Keratinocyte (primary cell): Measurements from ENCODE around the gene STK4. TPM values are rescaled to one million over a fixed set of nuclear protein-coding genes. Genes with fewer than 3 reads are reported as not detected.

Experiments
- DNase-seq: peaks from one replicate; pipeline ENCODE4 v3.0.0-alpha.2; 2011; ENCODE audit warnings: low read depth, missing footprints, low spot score
- FAIRE-seq: peaks from 2 replicates; lab custom pipeline; 2011; peaks lifted over from hg19 to GRCh38; lab: Jason Lieb, UNC
- H2AFZ ChIP-seq: 2 replicates; pipeline ENCODE4 v1.6.0; 2012; ENCODE audit warnings: low read length, control low read depth, inconsistent platforms; ENCODE audit not compliant: control insufficient read depth
- H3K27ac ChIP-seq: 2 replicates; pipeline ENCODE4 v1.5.1; 2011; ENCODE audit warnings: low read length; ENCODE audit not compliant: control insufficient read depth, insufficient read depth
- H3K27me3 ChIP-seq: 3 replicates; pipeline ENCODE4 v1.6.0; 2011; ENCODE audit warnings: low read length; ENCODE audit not compliant: control insufficient read depth, insufficient read depth; ENCODE audit errors: extremely low read depth
- H3K36me3 ChIP-seq, 2 experiments: 2 replicates in 1 of 2; 3 replicates in 1 of 2; pipeline ENCODE4 v1.5.1; 2011; ENCODE audit warnings: low read length in 2 of 2, mild to moderate bottlenecking in 1 of 2; ENCODE audit not compliant: control insufficient read depth in 2 of 2, insufficient read depth in 2 of 2; ENCODE audit errors: extremely low read depth in 1 of 2
- H3K4me1 ChIP-seq: 3 replicates; pipeline ENCODE4 v1.5.1; 2011; ENCODE audit warnings: low read length; ENCODE audit not compliant: control insufficient read depth, insufficient read depth; ENCODE audit errors: extremely low read depth
- H3K4me2 ChIP-seq: 3 replicates; pipeline ENCODE4 v1.6.0; 2011; ENCODE audit warnings: low read depth, low read length; ENCODE audit not compliant: control insufficient read depth, insufficient read depth; ENCODE audit errors: extremely low read depth
- H3K4me3 ChIP-seq, 3 experiments: fragments of 200-600 bp in 1 of 3; sonication (generic) in 1 of 3; 2 replicates in 2 of 3; 3 replicates in 1 of 3; pipeline ENCODE4 v1.5.1; 2011 to 2016; ENCODE audit warnings: low read length in 3 of 3, mild to moderate bottlenecking in 3 of 3, control low read depth in 2 of 3, inconsistent platforms in 1 of 3, low read depth in 1 of 3, mixed read lengths in 1 of 3, mixed run types in 1 of 3, moderate library complexity in 1 of 3; ENCODE audit not compliant: control insufficient read depth in 2 of 3, insufficient read depth in 2 of 3; ENCODE audit errors: extremely low read depth in 1 of 3
- H3K79me2 ChIP-seq: 2 replicates; pipeline ENCODE4 v1.6.0; 2012; ENCODE audit warnings: low read length; ENCODE audit not compliant: control insufficient read depth, insufficient read depth
- H3K9ac ChIP-seq: 3 replicates; pipeline ENCODE4 v1.6.0; 2011; ENCODE audit warnings: low read length; ENCODE audit not compliant: control insufficient read depth, insufficient read depth; ENCODE audit errors: extremely low read depth
- H3K9me1 ChIP-seq: 3 replicates; pipeline ENCODE4 v1.6.0; 2011; ENCODE audit warnings: low read length; ENCODE audit not compliant: control insufficient read depth, insufficient read depth; ENCODE audit errors: extremely low read depth
- H3K9me3 ChIP-seq: 2 replicates; pipeline ENCODE4 v1.5.1; 2012; ENCODE audit warnings: low read depth, low read length; ENCODE audit not compliant: control insufficient read depth
- H4K20me1 ChIP-seq: 3 replicates; pipeline ENCODE4 v1.6.0; 2011; ENCODE audit warnings: low read length; ENCODE audit not compliant: control insufficient read depth, insufficient read depth; ENCODE audit errors: extremely low read depth
- EZH2 ChIP-seq: IDR thresholded peaks from one replicate; pipeline ENCODE4 v1.6.1; 2012; ENCODE audit warnings: inconsistent platforms, mild to moderate bottlenecking, low read length, moderate library complexity
- dilution Hi-C: fragments of 300-500 bp; cut with MboI; formaldehyde crosslinking; loops from one replicate; pipeline ENCODE4 v1.7.0; 2020; ENCODE audit warnings: low sequenced_read_pairs; ENCODE audit not compliant: extremely low pct_ligation_motif_present
- polyA plus RNA-seq, 5 experiments: library from polyadenylated mRNA; depleted of rRNA in 3 of 5; stranded (reverse) in 3 of 5; stranded (forward) in 1 of 5; unstranded in 1 of 5; fragments of >200 nt; gene quantifications; 1 replicate in 1 of 5; 2 replicates in 3 of 5; 3 replicates in 1 of 5; pipeline versions ENCODE4 v1.2.1 to v1.2.3, GENCODE V29; 2011 to 2012; ENCODE audit warnings: missing spikeins in 2 of 5, low read depth in 1 of 5, low replicate concordance in 1 of 5
- TF ChIP-seq, protein P1 (sequence below), 3 experiments: IDR thresholded peaks in 1 of 3; conservative IDR thresholded peaks in 1 of 3; optimal IDR thresholded peaks in 1 of 3; 2 replicates in 2 of 3; 3 replicates in 1 of 3; pipeline versions ENCODE3 to v1.5.1; 2011; ENCODE audit warnings: low read length in 3 of 3, mild to moderate bottlenecking in 3 of 3, moderate library complexity in 2 of 3, control low read depth in 1 of 3, inconsistent platforms in 1 of 3; ENCODE audit not compliant: insufficient read depth in 2 of 3; ENCODE audit errors: extremely low read depth in 1 of 3

The STK4 gene
- polyA plus RNA-seq, 1 donor (not counting 4 experiments of a cell fraction or from before 2014, with no cell fraction given) = 30.5 TPM

DNA sequence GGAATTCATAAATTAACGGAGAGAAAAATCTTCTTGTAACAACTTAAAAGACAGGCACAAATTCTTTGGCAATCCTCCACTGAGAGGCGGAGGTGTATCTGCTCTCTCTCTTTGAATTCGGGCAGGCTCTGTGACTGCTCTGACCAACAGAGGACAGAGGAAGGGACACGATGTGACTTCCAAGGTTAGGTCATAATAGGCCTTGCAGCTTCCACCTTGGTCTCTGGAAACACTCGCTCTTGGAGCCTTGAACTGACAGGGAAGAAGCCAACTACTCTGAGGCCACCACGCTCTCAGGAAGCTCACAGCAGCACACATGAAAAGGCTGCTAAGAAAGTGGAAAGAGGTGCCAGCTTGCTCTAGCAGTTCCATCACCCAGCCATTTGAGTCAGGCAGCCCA is 21.1 kb upstream of the STK4 start:
- no peaks in the 10 kb centered on the region for H3K27me3 ChIP-seq
- H3K9me3 ChIP-seq = no peaks in the 10 kb centered on the region
- no peak overlapping the region for H3K4me2 ChIP-seq
- no peak overlapping the region for H3K4me3 ChIP-seq
- H3K4me1 ChIP-seq = no peaks in the 10 kb centered on the region
- H3K9me1 ChIP-seq = peaks cover 2% of the 10 kb centered on the region
- peaks cover 42 to 55% of the 10 kb centered on the region in 2 experiments for H3K36me3 ChIP-seq
- H3K79me2 ChIP-seq = no peaks in the 10 kb centered on the region
- FAIRE-seq (no peak), DNase-seq (no peak)
- no peaks in the 10 kb centered on the region for H4K20me1 ChIP-seq
- no peak overlapping the region for H2AFZ ChIP-seq
- no peak for TF ChIP-seq EZH2
- TF ChIP-seq, protein P1, sequence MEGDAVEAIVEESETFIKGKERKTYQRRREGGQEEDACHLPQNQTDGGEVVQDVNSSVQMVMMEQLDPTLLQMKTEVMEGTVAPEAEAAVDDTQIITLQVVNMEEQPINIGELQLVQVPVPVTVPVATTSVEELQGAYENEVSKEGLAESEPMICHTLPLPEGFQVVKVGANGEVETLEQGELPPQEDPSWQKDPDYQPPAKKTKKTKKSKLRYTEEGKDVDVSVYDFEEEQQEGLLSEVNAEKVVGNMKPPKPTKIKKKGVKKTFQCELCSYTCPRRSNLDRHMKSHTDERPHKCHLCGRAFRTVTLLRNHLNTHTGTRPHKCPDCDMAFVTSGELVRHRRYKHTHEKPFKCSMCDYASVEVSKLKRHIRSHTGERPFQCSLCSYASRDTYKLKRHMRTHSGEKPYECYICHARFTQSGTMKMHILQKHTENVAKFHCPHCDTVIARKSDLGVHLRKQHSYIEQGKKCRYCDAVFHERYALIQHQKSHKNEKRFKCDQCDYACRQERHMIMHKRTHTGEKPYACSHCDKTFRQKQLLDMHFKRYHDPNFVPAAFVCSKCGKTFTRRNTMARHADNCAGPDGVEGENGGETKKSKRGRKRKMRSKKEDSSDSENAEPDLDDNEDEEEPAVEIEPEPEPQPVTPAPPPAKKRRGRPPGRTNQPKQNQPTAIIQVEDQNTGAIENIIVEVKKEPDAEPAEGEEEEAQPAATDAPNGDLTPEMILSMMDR (optimal IDR thresholded peaks at IDR 0.05 in 1 of 3, IDR thresholded peaks at IDR 0.05 in 1 of 3, conservative IDR thresholded peaks at IDR 0.05 in 1 of 3; ENCODE audit: extremely low read depth in 1 of 3, insufficient read depth in 2 of 3, low read length in 3 of 3) = no peak
- H3K9ac ChIP-seq = no peak overlapping the region
- dilution Hi-C loops = no loop called here
- no peak overlapping the region for H3K27ac ChIP-seq

DNA sequence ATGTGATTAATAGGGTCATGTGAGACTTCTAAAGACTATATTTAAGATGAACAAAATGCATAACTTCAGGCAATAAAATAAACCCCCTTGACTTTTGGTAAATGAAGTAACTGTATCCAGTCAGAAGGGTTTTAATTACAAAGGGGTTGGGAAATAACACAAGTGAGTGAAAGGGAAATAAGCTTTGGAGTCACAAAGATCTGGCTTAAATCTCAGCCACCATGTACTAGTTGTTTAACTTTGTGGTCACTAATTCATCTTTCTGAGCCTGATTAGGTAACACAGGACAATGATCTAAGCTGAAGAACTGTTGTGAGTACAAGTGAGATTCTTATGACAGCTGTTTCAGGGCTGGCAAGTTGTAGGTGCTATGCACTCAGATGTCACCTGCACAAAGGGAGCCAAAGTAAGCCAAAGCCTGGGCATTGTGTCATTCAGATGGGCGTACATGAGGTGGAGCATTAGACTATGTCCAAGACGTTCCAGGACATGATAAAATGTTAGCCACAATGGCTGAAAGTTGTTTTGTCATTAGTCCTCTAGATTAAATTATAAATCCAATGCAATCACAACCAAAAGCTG is 19.9 kb upstream of the STK4 start:
- no peak for DNase-seq
- Histone ChIP-seq H3K9me3 (no peaks in the 10 kb centered on the region), H3K27me3 (no peaks in the 10 kb centered on the region), H3K27ac (no peak overlapping the region), H4K20me1 (no peaks in the 10 kb centered on the region), H2AFZ (no peak overlapping the region), H3K4me1 (no peaks in the 10 kb centered on the region), H3K9ac (no peak overlapping the region), H3K4me2 (no peak overlapping the region), H3K36me3 (peaks cover 51 to 58% of the 10 kb centered on the region in 2 experiments), H3K4me3 (no peak overlapping the region), H3K79me2 (no peaks in the 10 kb centered on the region), H3K9me1 (peaks cover 2% of the 10 kb centered on the region)
- no peak for FAIRE-seq
- dilution Hi-C loops = no loop called here
- TF ChIP-seq, protein P1 (optimal IDR thresholded peaks at IDR 0.05 in 1 of 3, IDR thresholded peaks at IDR 0.05 in 1 of 3, conservative IDR thresholded peaks at IDR 0.05 in 1 of 3; ENCODE audit: extremely low read depth in 1 of 3, insufficient read depth in 2 of 3, low read length in 3 of 3) = no peak
- no peak for TF ChIP-seq EZH2
